GM12878 (cell line): ENCODE results near the gene THSD8. TPM values are rescaled to one million over a fixed set of nuclear protein-coding genes. Genes with fewer than 3 reads are reported as not detected.
A peak's percentile ranks its signal among the peaks of the same experiment; 100 is the strongest.

ENCODE experiments used
- CHD2 ChIP-seq: IDR thresholded peaks from 2 replicates; pipeline ENCODE4 v1.6.1; 2011; ENCODE audit warnings: low read depth, low read length, improper control_type of control experiment, borderline replicate concordance
- CTCF ChIP-seq, 3 experiments: IDR thresholded peaks in 2 of 3; conservative IDR thresholded peaks in 1 of 3; 2 replicates each; pipeline ENCODE4 v1.5.1; 2011; ENCODE audit warnings: low read depth in 3 of 3, low read length in 3 of 3, mild to moderate bottlenecking in 3 of 3, control low read depth in 2 of 3, moderate library complexity in 2 of 3, inconsistent platforms in 1 of 3, mixed read lengths in 1 of 3; ENCODE audit not compliant: control insufficient read depth in 2 of 3, insufficient read depth in 1 of 3; ENCODE audit errors: extremely low read depth in 1 of 3
- CUX1 ChIP-seq: IDR thresholded peaks from 2 replicates; pipeline ENCODE4 v1.6.1; 2012; ENCODE audit warnings: improper control_type of control experiment, low read depth, low read length; ENCODE audit not compliant: insufficient replicate concordance
- E4F1 ChIP-seq: fragments of 450-650 bp; IDR thresholded peaks from 2 replicates; pipeline ENCODE4 v1.6.1; 2018; ENCODE audit warnings: borderline replicate concordance, mild to moderate bottlenecking; ENCODE audit not compliant: partially characterized antibody
- FOXK2 ChIP-seq: fragments of 450-650 bp; IDR thresholded peaks from 2 replicates; pipeline ENCODE4 v1.6.1; 2017; ENCODE audit warnings: mild to moderate bottlenecking, moderate library complexity
- MYB ChIP-seq: fragments of 150-350 bp; IDR thresholded peaks from 2 replicates; pipeline ENCODE4 v1.6.1; 2014; ENCODE audit warnings: mild to moderate bottlenecking, low read depth, low read length, borderline replicate concordance
- NFIC ChIP-seq: IDR thresholded peaks from 2 replicates; pipeline ENCODE4 v1.6.1; 2012; ENCODE audit warnings: low read depth, mild to moderate bottlenecking, inconsistent platforms, low read length, moderate library complexity
- SREBF2 ChIP-seq: IDR thresholded peaks from 2 replicates; pipeline ENCODE4 v1.6.1; 2012; ENCODE audit warnings: mild to moderate bottlenecking, low read length
- TARDBP ChIP-seq: IDR thresholded peaks from 2 replicates; pipeline ENCODE4 v1.6.1; 2016; ENCODE audit warnings: borderline replicate concordance
- TCF12 ChIP-seq: IDR thresholded peaks from 2 replicates; pipeline ENCODE4 v1.6.1; 2011; ENCODE audit warnings: low read depth, mild to moderate bottlenecking, low read length
- polyA plus RNA-seq, 11 experiments: library from polyadenylated mRNA; depleted of rRNA in 4 of 11; unstranded in 6 of 11; stranded (reverse) in 5 of 11; fragments of >200 nt; fragmentation: Nextera tagmentation in 4 of 11; fragmentation: Illumina TruSeq in 1 of 11; extraction: Ambion mirVana in 4 of 11; extraction: Trizol in 1 of 11; gene quantifications; 1 replicate in 1 of 11; 2 replicates in 10 of 11; pipeline versions ENCODE4 v1.2.1 to v1.2.3, GENCODE V29; 2011 to 2016; ENCODE audit warnings: inconsistent platforms in 2 of 11, missing spikeins in 2 of 11, low read depth in 1 of 11
- total RNA-seq, 4 experiments: library from RNA; depleted of rRNA in 3 of 4; stranded (reverse); fragments of >200 nt in 3 of 4; fragmentation: Illumina TruSeq in 1 of 4; extraction: Trizol in 1 of 4; gene quantifications; 2 replicates each; pipeline versions ENCODE4 v1.2.1 to v1.2.3, GENCODE V29; 2013 to 2021
- TF ChIP-seq, protein P1 (sequence below): fragments of 450-650 bp; IDR thresholded peaks from 2 replicates; pipeline ENCODE4 v1.6.1; 2018; ENCODE audit warnings: mild to moderate bottlenecking, low read depth, moderate library complexity; ENCODE audit not compliant: partially characterized antibody

THSD8 gene
- total and polyA plus RNA-seq, 10 of the 15 experiments (the other 5 are each of a cell fraction or from before 2014, with no cell fraction given): 0.24 to 32.3 (median 21.3) TPM; not detected in 2

- TF ChIP-seq SREBF2: no peak
- TF ChIP-seq TARDBP: no peak
- no peak for TF ChIP-seq E4F1
- no peak for TF ChIP-seq TCF12
- TF ChIP-seq NFIC: no peak
- peak; percentile 55 for TF ChIP-seq CUX1
- TF ChIP-seq FOXK2: no peak; the same call in 1 of the 2 replicates
- no peak for TF ChIP-seq MYB
- TF ChIP-seq CTCF (IDR thresholded peaks at IDR 0.05 in 2 of 3, conservative IDR thresholded peaks at IDR 0.05 in 1 of 3; ENCODE audit: control insufficient read depth in 2 of 3, extremely low read depth in 1 of 3, insufficient read depth in 1 of 3, low read depth in 3 of 3, low read length in 3 of 3): no peak
- TF ChIP-seq, protein P1, sequence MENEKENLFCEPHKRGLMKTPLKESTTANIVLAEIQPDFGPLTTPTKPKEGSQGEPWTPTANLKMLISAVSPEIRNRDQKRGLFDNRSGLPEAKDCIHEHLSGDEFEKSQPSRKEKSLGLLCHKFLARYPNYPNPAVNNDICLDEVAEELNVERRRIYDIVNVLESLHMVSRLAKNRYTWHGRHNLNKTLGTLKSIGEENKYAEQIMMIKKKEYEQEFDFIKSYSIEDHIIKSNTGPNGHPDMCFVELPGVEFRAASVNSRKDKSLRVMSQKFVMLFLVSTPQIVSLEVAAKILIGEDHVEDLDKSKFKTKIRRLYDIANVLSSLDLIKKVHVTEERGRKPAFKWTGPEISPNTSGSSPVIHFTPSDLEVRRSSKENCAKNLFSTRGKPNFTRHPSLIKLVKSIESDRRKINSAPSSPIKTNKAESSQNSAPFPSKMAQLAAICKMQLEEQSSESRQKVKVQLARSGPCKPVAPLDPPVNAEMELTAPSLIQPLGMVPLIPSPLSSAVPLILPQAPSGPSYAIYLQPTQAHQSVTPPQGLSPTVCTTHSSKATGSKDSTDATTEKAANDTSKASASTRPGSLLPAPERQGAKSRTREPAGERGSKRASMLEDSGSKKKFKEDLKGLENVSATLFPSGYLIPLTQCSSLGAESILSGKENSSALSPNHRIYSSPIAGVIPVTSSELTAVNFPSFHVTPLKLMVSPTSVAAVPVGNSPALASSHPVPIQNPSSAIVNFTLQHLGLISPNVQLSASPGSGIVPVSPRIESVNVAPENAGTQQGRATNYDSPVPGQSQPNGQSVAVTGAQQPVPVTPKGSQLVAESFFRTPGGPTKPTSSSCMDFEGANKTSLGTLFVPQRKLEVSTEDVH: no peak
- 0 out of 2 replicates have a peak, but pooled peaks have one; percentile 10 for TF ChIP-seq CHD2
- TF ChIP-seq, all 136 proteins: peak for 23
These were observed 16.9 kb upstream of the THSD8 start (continued) for GRCh38 chr19:12784871-12785430.
